ENCODE results near the gene OR6N1.

- TF ChIP-seq POLR2AphosphoS5 (IDR thresholded peaks at IDR 0.05), result no peak
- TF ChIP-seq POLR2A (IDR thresholded peaks at IDR 0.05), result no peak
Observed at GRCh38 chr1:158810311-158810710, 38.3 kb upstream of the OR6N1 start.
